Fibroblast of skin of right biceps (primary cell): ENCODE results near the gene NR1I3.

Experiments
- DNase-seq: peaks from one replicate; pipeline ENCODE4 v3.0.0-alpha.2; 2013

NR1I3 gene

DNA sequence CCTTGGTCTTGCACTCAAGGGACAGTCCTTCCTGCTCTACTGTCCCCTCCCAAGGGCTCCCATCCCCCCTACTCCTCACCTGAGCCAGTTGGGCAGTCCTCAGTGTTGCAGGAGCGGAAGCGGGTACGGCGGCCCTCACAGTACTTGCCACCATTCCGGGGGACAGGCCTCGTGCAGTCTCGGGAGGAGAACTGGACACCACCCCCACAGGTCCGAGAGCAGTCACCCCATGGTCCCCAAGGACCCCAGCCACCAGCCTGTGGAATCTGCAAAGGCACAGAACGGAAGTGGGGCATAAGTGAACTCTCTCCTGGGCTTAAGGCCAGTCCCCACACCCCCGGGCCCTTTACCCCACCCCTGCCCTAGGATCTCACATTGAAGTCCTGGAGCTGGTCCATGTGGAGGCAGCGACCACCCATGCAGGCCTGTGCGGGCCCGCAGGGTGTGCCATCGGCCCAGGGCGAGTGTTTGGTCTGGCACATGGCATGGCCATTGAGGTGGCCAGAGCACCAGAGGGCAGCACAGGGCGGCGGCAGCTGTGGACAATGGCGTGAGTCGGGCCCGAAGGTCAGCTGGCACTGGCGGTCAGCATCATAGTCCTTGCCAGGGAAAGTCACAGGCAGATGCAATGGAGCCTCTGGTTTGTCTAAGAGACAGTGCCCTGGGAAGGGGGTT is 44.3 kb downstream of the NR1I3 start:
- no peak for DNase-seq

DNA sequence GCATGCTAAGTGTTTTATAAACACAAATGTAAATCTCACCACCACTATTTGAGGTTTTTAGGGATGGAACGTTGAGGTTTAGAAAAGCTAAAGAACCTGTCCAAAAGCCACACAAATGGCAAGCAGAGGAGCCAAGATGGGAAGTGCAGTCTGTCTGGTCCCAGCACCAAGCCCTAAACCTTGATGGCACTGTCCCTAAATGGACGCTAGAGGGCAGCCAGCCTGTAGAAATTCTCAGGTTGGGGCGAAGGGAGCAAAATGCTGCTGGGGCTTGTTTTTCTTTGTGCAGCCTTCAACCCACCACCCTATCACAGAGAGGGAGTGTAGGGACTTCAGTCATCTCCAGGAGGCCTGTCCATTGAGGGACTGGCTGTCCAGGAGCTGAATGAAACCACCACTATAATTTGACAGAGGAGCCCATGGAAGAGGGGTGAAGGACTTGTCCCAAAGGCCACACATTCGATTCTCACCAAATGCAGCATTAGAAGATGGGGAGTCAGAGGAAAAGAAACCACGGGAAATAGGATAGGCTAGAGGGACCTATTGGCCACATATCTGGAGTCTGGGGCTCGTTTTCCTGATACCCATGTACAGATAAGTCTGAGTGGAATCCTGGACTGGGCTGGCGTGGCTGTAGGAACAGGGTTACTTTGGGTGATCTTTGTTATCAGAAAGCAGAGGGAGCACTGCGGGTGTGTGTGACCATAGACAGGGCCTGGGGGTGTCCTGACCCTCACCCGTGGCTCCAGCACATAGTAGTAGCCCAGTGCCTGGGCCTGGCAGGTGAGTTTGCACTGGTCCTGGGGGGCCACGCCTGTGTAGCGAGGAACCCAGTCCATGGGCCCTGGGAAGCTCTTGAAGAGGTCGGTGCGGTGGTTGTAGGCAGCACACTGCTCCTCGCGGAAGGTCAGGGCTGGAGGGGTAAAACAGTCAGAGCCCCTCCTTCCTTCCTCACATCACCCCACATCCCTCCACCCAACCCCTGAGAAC is 45.2 kb downstream of the NR1I3 start:
- DNase-seq, result peak; percentile 67

DNA sequence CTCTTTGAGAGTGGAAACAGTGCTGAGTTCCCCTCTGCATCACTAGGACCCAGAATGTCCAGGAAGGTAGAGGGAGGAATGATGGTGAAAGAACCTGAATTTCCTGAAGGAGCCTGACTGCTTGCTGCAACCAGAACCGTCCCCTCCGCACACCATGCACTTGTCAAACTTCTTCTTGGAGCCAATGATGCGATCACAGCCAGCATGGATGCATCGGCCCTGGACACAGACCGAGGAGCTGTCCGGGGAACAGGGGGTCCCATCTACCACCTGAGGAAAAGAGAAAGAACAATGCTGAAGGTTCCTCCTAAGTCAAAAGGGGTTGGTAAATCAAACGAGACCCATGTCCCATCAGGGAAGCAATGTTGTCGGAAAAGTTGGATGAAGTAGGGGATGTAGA is 46.0 kb downstream of the NR1I3 start:
- DNase-seq, result no peak

- no peak for DNase-seq
These were observed 47.0 kb downstream of the NR1I3 start for GRCh38 chr1:161190962-161191521.

DNA sequence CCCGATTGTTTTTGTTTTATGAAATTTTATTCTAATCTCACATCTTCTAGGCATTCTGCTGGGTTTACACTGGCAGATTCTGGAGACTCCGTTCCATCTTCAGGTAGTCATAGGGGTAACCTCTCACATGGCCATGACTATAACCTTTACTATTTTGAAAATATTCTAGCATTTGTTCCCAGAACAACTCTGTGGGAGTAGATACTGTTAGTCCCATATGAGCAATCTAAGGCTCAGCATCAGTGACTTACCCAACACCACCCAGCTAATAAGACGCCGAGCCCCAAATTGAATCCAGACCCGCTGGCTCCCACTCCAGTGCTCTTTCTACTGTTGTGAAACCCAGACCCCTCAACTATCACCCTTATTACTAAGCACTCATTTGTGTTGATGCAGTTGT is 49.0 kb downstream of the NR1I3 start:
- DNase-seq, result no peak

DNA sequence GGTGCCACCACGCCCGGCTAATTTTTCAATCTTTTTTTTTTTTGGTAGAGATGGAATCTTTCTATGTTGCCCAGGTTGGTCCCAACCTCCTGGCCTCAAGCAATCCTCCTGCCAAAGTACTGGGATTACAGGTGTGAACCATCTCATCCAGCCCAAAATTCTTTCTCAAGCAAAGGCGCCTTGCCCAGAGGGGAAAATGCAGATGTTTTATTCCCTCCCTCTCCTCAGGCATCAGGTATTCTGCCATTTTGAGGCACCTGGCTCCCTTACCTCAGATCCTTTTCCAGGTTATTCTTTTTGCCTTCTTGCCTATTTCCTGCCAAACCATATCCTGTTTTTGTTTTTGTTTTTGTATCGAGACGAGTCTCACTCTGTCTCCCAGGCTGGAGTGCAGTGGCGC is 49.6 kb downstream of the NR1I3 start:
- no peak for DNase-seq

GRCh38 chr1:161187311-161187710 is 50.7 kb downstream of the NR1I3 start:
- no peak for DNase-seq

DNA sequence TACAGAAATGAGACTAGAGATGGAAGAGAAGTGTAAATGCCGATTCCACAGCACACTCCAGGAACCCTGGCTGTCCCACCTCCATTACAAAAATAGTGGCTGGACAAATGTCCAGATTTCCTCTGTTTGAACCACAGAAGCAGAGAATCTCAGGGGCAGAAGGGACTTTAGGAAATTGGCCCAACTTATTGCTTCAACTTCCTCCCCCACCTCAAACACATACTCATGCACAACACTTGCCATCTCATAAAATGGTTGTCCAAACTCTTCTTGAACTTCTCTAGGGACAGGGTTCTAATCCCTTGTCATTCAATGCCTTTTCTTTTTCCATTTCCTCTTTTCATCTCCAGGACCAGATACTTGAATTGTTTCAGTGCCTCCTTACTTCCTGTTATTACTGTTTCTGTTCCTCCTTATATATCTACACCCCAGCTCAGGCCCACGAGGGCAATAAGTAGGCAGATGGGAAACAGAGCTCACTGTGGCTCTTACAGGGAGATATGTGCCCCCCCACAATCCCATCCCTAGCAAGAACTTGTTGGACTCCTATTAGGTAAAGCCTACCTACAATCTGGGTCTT is 52.2 kb downstream of the NR1I3 start:
- DNase-seq, result no peak

DNA sequence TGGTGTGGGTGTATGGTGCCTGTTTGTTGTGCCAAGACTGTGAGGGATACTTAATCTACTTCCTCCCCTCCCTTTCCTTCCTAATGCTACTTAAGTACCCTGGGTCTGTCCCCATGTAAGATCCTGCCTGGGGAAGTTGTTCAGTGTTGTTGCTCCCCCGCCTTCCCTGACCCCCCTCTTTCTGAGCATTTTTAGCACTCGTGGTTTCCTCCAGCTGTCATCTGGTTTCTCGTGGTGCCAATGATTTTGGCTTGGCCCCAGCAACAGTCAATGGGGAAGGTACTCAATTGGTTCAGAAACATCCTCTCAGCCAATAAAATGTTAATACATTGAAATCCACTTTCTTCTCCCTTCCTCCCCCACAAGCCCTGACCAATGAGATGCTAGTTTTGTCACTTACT is 52.7 kb downstream of the NR1I3 start:
- DNase-seq, result peak; percentile 70

- peak; percentile 70 for DNase-seq
These were observed 55.8 kb downstream of the NR1I3 start for GRCh38 chr1:161182214-161182613.

GRCh38 chr1:161180639-161181038 is 57.4 kb downstream of the NR1I3 start:
- DNase-seq, result peak; percentile 18

- no peak for DNase-seq
These were observed 58.3 kb downstream of the NR1I3 start for GRCh38 chr1:161179698-161180097.
